ENCODE measurements around the gene CLCN2.

Gene CLCN2

DNA sequence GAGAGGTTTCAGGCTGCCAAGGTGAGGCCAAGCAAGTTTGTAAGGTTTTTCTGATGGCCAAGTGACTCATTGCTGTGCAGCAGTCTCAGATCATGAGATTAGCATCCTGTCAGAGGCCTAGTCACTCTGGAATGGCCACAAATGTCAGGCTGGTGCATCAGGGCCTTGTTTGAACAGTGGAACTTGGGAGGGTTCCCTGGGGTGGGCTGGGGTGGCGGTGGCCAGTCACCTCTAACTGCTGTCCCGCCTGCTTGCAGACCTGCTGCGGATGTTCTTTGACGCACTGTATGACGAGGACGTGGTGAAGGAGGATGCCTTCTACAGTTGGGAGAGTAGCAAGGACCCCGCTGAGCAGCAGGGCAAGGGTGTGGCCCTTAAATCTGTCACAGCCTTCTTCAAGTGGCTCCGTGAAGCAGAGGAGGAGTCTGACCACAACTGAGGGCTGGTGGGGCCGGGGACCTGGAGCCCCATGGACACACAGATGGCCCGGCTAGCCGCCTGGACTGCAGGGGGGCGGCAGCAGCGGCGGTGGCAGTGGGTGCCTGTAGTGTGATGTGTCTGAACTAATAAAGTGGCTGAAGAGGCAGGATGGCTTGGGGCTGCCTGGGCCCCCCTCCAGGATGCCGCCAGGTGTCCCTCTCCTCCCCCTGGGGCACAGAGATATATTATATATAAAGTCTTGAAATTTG, 26.8 kb downstream of the CLCN2 start:
- peak overlapping the region; percentile 54; the same call in 1 of the 2 replicates for H3K27ac ChIP-seq
- no peak for TF ChIP-seq CTCF (conservative IDR thresholded peaks at IDR 0.05; ENCODE audit: low read depth, low read length)

GRCh38 chr3:184333700-184334099, 27.7 kb downstream of the CLCN2 start:
- H4K20me1 ChIP-seq (ENCODE audit: insufficient read depth), result peaks cover 3% of the 10 kb centered on the region; the same call in 1 of the 2 replicates
- no peak for TF ChIP-seq CTCF (conservative IDR thresholded peaks at IDR 0.05; ENCODE audit: low read depth, low read length)
- peaks cover 12% of the 10 kb centered on the region; the same call in 1 of the 2 replicates for H3K79me2 ChIP-seq (ENCODE audit: insufficient read depth, low read depth)
- H2AFZ ChIP-seq (ENCODE audit: low read depth), result no peak overlapping the region
- H3K4me2 ChIP-seq, result no peak overlapping the region
- peak overlapping the region; percentile 17; the same call in 1 of the 2 replicates for H3K27ac ChIP-seq
- H3K4me3 ChIP-seq (IDR thresholded peaks at IDR 0.05; ENCODE audit: insufficient read depth, low read depth, low read length), result no peak overlapping the region
- H3K36me3 ChIP-seq (ENCODE audit: insufficient read depth), result peaks cover 24% of the 10 kb centered on the region; the same call in 1 of the 2 replicates
- peaks cover 3% of the 10 kb centered on the region for H3K4me1 ChIP-seq (ENCODE audit: low read depth, poor library complexity, severe bottlenecking)
- H3K9ac ChIP-seq, result no peak overlapping the region
- H3K27me3 ChIP-seq (ENCODE audit: insufficient read depth, low read depth), result no peaks in the 10 kb centered on the region

More for the DNA sequence above, 26.8 kb downstream of the CLCN2 start:
- Histone ChIP-seq H3K4me3 (IDR thresholded peaks at IDR 0.05; ENCODE audit: insufficient read depth, low read depth, low read length) (no peak overlapping the region), H4K20me1 (ENCODE audit: insufficient read depth) (peaks cover 3% of the 10 kb centered on the region; the same call in 1 of the 2 replicates), H3K4me1 (ENCODE audit: low read depth, poor library complexity, severe bottlenecking) (peaks cover 3% of the 10 kb centered on the region), H2AFZ (ENCODE audit: low read depth) (no peak overlapping the region), H3K79me2 (ENCODE audit: insufficient read depth, low read depth) (peaks cover 11% of the 10 kb centered on the region; the same call in 1 of the 2 replicates), H3K4me2 (no peak overlapping the region), H3K36me3 (ENCODE audit: insufficient read depth) (peaks cover 15% of the 10 kb centered on the region; the same call in 1 of the 2 replicates), H3K9ac (no peak overlapping the region), H3K27me3 (ENCODE audit: insufficient read depth, low read depth) (no peaks in the 10 kb centered on the region)

GRCh38 chr3:184333190-184333589, 28.2 kb downstream of the CLCN2 start:
- Histone ChIP-seq H3K27me3 (ENCODE audit: insufficient read depth, low read depth) (no peaks in the 10 kb centered on the region), H3K79me2 (ENCODE audit: insufficient read depth, low read depth) (peaks cover 12% of the 10 kb centered on the region; the same call in 1 of the 2 replicates), H3K4me3 (IDR thresholded peaks at IDR 0.05; ENCODE audit: insufficient read depth, low read depth, low read length) (no peak overlapping the region), H2AFZ (ENCODE audit: low read depth) (no peak overlapping the region), H3K4me2 (no peak overlapping the region), H3K4me1 (ENCODE audit: low read depth, poor library complexity, severe bottlenecking) (peaks cover 3% of the 10 kb centered on the region), H4K20me1 (ENCODE audit: insufficient read depth) (peaks cover 3% of the 10 kb centered on the region; the same call in 1 of the 2 replicates), H3K9ac (no peak overlapping the region), H3K36me3 (ENCODE audit: insufficient read depth) (peaks cover 29% of the 10 kb centered on the region; the same call in 1 of the 2 replicates), H3K27ac (peak overlapping the region; percentile 17; the same call in 1 of the 2 replicates)
- TF ChIP-seq CTCF (conservative IDR thresholded peaks at IDR 0.05; ENCODE audit: low read depth, low read length), result no peak

DNA sequence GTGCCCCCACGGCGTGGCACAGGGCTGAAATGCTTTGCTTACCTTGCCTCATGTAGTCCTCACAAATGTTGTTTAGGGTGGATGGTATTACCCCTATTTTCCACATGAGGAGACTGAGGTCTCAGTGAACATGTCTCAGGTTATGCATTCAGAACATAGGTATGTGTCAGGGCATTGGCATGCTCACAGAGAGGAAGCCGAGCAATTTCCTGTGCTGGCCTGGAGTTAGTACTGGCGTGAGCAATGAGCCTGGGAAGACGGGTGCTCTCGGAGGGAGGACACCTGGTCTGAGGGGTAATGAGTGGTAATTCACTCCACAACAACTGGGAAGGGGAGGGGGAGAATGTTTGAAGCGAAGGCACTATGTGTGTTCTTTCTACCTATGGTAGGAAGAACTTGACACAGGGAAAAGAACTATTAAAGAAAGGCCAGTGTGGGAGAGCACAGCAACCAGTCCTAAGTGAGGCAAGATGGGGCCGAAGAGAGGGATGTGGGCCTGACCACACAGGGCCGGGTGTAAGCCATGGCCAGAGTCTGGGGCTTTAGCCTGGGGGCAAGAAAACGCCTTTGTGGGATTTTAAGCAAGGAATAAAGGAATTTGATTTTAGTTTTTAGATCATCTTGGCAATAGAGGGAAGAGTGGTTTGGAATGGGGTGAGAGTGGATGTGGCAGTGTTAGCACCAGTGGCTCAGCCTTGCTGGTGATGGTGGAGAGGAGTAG, 28.9 kb downstream of the CLCN2 start:
- Histone ChIP-seq H3K4me1 (ENCODE audit: low read depth, poor library complexity, severe bottlenecking) (peaks cover 3% of the 10 kb centered on the region), H3K36me3 (ENCODE audit: insufficient read depth) (peaks cover 33% of the 10 kb centered on the region; the same call in 1 of the 2 replicates), H2AFZ (ENCODE audit: low read depth) (no peak overlapping the region), H3K27me3 (ENCODE audit: insufficient read depth, low read depth) (no peaks in the 10 kb centered on the region), H4K20me1 (ENCODE audit: insufficient read depth) (peaks cover 3% of the 10 kb centered on the region; the same call in 1 of the 2 replicates), H3K9ac (no peak overlapping the region), H3K79me2 (ENCODE audit: insufficient read depth, low read depth) (peaks cover 12% of the 10 kb centered on the region; the same call in 1 of the 2 replicates), H3K27ac (peak overlapping the region; percentile 17; the same call in 1 of the 2 replicates), H3K4me3 (IDR thresholded peaks at IDR 0.05; ENCODE audit: insufficient read depth, low read depth, low read length) (no peak overlapping the region), H3K4me2 (no peak overlapping the region)
- TF ChIP-seq CTCF (conservative IDR thresholded peaks at IDR 0.05; ENCODE audit: low read depth, low read length), result no peak
